Brain microvascular endothelial cell (primary cell): ENCODE measurements around the gene APRT.
"Not testable (repeated sequence)": the region's sequence is repeated elsewhere in the genome, so short reads cannot be mapped to it uniquely, and the experiment has no call there.

ENCODE experiments used
- DNase-seq: peaks from one replicate; pipeline ENCODE4 v3.0.0-alpha.2; 2020
- H3K27ac ChIP-seq: fragments of 250-450 bp; sonication (Bioruptor Pico); 2 replicates; pipeline ENCODE4 v1.5.1; 2020; ENCODE audit warnings: mild to moderate bottlenecking, moderate library complexity
- H3K27me3 ChIP-seq: fragments of 250-450 bp; sonication (Bioruptor Pico); replicated peaks from 2 replicates; pipeline ENCODE4 v1.5.1; 2020; ENCODE audit warnings: mild to moderate bottlenecking
- H3K36me3 ChIP-seq: fragments of 250-450 bp; sonication (Bioruptor Pico); replicated peaks from 2 replicates; pipeline ENCODE4 v1.5.1; 2020; ENCODE audit warnings: mild to moderate bottlenecking
- H3K4me3 ChIP-seq: 2 replicates; pipeline ENCODE4 v1.5.1; 2011; ENCODE audit warnings: low read depth, mild to moderate bottlenecking, control low read depth, low read length, moderate library complexity
- in situ Hi-C: cut with HindIII; loops from 2 replicates; pipeline ENCODE4 v1.10.0; 2017; ENCODE audit warnings: low sequenced_read_pairs, low pct_ligation_motif_present
- TF ChIP-seq, protein P1 (sequence below): IDR thresholded peaks from 2 replicates; pipeline ENCODE4 v1.5.1; 2011; ENCODE audit warnings: low read depth, mild to moderate bottlenecking, moderate library complexity, low read length, control low read depth, inconsistent platforms; ENCODE audit errors: missing control alignments

Gene APRT

DNA sequence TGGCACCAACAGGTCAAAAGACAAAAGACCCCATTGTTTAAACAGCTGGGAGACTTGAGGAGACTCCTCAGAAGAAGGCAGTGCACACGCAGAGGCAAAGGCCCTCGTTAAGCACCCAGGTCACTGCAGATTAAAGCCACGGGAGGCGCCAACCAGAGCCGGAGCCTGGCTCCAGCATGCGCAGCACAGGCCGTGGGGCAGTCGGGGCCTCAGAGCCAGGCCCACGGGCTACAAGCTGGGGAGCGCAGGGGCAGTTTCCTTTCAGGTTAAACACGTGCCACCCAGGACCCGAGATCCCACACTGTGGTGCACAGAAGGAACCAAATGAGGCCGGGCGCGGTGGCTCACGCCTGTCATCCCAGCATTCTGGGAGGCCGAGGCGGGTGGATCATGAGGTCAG, 35.9 kb downstream of the APRT start:
- Histone ChIP-seq H3K4me3 (no peak overlapping the region), H3K36me3 (no peaks in the 10 kb centered on the region), H3K27ac (no peak overlapping the region), H3K27me3 (no peaks in the 10 kb centered on the region)
- no peak for DNase-seq
- TF ChIP-seq, protein P1, sequence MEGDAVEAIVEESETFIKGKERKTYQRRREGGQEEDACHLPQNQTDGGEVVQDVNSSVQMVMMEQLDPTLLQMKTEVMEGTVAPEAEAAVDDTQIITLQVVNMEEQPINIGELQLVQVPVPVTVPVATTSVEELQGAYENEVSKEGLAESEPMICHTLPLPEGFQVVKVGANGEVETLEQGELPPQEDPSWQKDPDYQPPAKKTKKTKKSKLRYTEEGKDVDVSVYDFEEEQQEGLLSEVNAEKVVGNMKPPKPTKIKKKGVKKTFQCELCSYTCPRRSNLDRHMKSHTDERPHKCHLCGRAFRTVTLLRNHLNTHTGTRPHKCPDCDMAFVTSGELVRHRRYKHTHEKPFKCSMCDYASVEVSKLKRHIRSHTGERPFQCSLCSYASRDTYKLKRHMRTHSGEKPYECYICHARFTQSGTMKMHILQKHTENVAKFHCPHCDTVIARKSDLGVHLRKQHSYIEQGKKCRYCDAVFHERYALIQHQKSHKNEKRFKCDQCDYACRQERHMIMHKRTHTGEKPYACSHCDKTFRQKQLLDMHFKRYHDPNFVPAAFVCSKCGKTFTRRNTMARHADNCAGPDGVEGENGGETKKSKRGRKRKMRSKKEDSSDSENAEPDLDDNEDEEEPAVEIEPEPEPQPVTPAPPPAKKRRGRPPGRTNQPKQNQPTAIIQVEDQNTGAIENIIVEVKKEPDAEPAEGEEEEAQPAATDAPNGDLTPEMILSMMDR, result no peak
- in situ Hi-C loops, result no loop called here

GRCh38 chr16:88774544-88775393, 37.0 kb downstream of the APRT start:
- no peak for DNase-seq
- peak overlapping the region; percentile 80 for H3K27ac ChIP-seq
- no peak overlapping the region for H3K4me3 ChIP-seq
- in situ Hi-C loops, result loop anchor here (25.0 kb wide), 1 partner anchor 388 kb away; the partner anchor contains the start of gene CDH15
- H3K27me3 ChIP-seq, result no peaks in the 10 kb centered on the region
- TF ChIP-seq, protein P1, result no peak
- no peaks in the 10 kb centered on the region for H3K36me3 ChIP-seq

GRCh38 chr16:88773812-88774291, 37.9 kb downstream of the APRT start:
- Histone ChIP-seq H3K27ac (peak overlapping the region; percentile 80), H3K27me3 (no peaks in the 10 kb centered on the region), H3K36me3 (no peaks in the 10 kb centered on the region), H3K4me3 (no peak overlapping the region)
- DNase-seq, result peak; percentile 82
- in situ Hi-C loops, result loop anchor here (25.0 kb wide), 1 partner anchor 388 kb away; the partner anchor contains the start of gene CDH15
- TF ChIP-seq, protein P1, result no peak

- peak; percentile 87 for DNase-seq
- no peaks in the 10 kb centered on the region for H3K27me3 ChIP-seq
- TF ChIP-seq, protein P1, result no peak
- in situ Hi-C loops, result loop anchor here (25.0 kb wide), 1 partner anchor 389 kb away; the partner anchor contains the start of gene CDH15
- no peak overlapping the region for H3K4me3 ChIP-seq
- H3K36me3 ChIP-seq, result no peaks in the 10 kb centered on the region
- peak overlapping the region; percentile 80 for H3K27ac ChIP-seq
Measured at GRCh38 chr16:88772871-88773811, 38.6 kb downstream of the APRT start.

DNA sequence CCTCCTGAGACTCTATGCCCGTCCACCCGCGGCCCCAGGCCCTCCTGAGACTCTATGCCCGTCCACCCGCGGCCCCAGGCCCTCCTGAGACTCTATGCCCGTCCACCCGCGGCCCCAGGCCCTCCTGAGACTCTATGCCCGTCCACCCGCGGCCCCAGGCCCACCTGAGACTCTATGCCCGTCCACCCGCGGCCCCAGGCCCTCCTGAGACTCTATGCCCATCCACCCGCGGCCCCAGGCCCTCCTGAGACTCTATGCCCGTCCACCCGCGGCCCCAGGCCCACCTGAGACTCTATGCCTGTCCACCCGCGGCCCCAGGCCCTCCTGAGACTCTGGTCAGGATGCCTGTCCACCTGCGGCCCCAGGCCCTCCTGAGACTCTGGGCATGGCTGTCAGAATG, 39.9 kb downstream of the APRT start:
- in situ Hi-C loops, result loop anchor here (25.0 kb wide), 1 partner anchor 391 kb away; the partner anchor contains the start of gene CDH15
- not testable (repeated sequence) for H3K27ac ChIP-seq, H3K27me3 ChIP-seq, H3K4me3 ChIP-seq, DNase-seq, H3K36me3 ChIP-seq
